ENCODE measurements around the gene WNT8B. TPM values are rescaled to one million over a fixed set of nuclear protein-coding genes. Genes with fewer than 3 reads are reported as not detected.

Gene WNT8B
- total RNA-seq, 2 experiments from 2014 or later = 0.41 TPM; not detected in 1

DNA sequence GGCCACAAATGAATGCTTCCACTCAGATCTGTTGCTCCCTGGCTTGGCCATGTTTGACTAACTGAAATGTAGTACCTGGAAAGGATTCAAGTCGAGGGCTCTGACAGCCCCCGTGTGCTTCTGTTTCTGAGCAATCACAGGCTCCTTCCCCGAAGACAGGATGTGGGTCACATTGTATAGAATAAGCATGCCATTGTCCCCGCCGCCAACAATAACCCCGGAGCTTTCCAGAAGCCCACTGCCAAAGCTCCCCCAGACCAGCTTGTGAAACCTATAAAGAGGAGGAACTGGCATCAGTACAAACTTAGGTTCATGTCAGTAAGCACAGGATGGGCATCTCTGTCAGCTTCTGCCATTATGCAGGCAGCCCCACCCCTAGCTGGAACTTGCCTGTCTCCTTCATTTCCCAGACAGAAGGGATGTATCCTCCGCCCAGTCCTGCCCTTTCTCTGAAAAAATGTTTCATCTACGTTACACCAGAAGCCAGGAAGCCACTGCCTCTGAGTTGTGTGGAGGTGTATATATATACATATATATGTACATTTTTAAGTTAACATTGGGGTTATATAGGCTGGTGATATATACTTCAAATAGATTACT is 46.5 kb downstream of the WNT8B start:
- DNase-seq = peak; percentile 91
- CTCF ChIA-PET = interaction anchor here (0.9 to 20.2 kb wide), 23 partner anchors 9 to 403 kb away, joined by 3 to 363 read pairs (median 5); partner anchors contain the start of genes HIF1AN and SCD
- ATAC-seq = peak; percentile 57
- no peaks in the 10 kb centered on the region for H3K27me3 Mint-ChIP-seq
- H3K27ac Mint-ChIP-seq = peak overlapping the region; percentile 97
- H3K9me3 Mint-ChIP-seq (ENCODE audit: low read depth) = no peaks in the 10 kb centered on the region
- peak overlapping the region; percentile 74 for H3K4me3 Mint-ChIP-seq
- H3K36me3 Mint-ChIP-seq = peaks cover 47% of the 10 kb centered on the region
- H3K4me1 Mint-ChIP-seq = peaks cover 87% of the 10 kb centered on the region

DNA sequence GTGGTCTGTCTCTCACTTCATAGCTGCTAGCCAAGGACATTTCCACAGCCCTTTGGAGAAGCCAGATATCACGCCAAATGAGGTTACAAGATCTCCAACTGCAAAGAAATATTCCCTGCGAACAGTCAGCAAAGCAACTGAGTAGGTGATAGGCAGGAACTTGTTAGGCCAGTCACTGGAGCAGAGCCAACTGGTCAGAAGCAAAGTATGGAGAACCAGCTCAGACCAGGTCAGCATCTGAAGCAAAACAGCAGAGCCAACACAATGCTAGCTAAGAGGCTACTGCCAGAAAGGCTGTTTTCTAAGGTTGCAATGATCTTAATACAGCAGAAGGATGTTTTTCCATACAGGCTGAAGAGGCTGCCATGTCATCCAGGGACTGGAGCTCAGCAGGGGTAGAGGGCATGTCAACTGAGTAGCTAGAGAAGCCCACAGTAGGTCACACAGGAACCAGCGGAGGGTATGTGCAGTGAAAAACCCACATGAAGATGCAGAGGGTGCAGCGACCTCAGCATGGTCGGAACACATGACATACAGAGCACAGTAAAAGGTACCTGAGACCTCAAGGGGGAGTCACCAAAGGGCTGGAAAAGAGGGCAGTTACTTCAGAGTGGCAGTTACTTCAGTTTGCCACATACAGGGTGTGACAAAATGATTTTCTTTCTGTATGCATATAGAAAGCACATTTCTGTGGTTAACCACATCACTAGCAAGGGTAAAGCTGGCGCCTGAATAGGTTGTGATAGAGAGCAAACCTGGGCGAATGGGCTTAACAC is 47.9 kb downstream of the WNT8B start:
- Mint-ChIP-seq H3K27ac (peak overlapping the region; percentile 97), H3K9me3 (ENCODE audit: low read depth) (no peaks in the 10 kb centered on the region), H3K4me3 (peak overlapping the region; percentile 45), H3K36me3 (peaks cover 41% of the 10 kb centered on the region), H3K27me3 (no peaks in the 10 kb centered on the region), H3K4me1 (peaks cover 74% of the 10 kb centered on the region)
- CTCF ChIA-PET = interaction anchor here (0.8 to 20.2 kb wide), 15 partner anchors 8 to 326 kb away, joined by 3 to 363 read pairs (median 6); partner anchors contain the start of genes HIF1AN and SCD
- peak; percentile 94 for DNase-seq
- peak; percentile 74 for ATAC-seq

GRCh38 chr10:100515612-100516011 is 52.8 kb downstream of the WNT8B start:
- peaks cover 45% of the 10 kb centered on the region for H3K36me3 Mint-ChIP-seq
- no peak overlapping the region for H3K4me3 Mint-ChIP-seq
- no peak for DNase-seq
- H3K27me3 Mint-ChIP-seq = no peaks in the 10 kb centered on the region
- ATAC-seq = no peak
- no peaks in the 10 kb centered on the region for H3K9me3 Mint-ChIP-seq (ENCODE audit: low read depth)
- H3K4me1 Mint-ChIP-seq = peaks cover 56% of the 10 kb centered on the region
- CTCF ChIA-PET = interaction anchor here (1.0 to 20.2 kb wide), 6 partner anchors 9 to 171 kb away, joined by 3 to 363 read pairs (median 74); partner anchors contain the start of gene SCD
- H3K27ac Mint-ChIP-seq = peak overlapping the region; percentile 52

- DNase-seq (no peak), ATAC-seq (no peak)
- CTCF ChIA-PET = interaction anchor here (0.6 to 20.2 kb wide), 10 partner anchors 8 to 173 kb away, joined by 3 to 363 read pairs (median 20); partner anchors contain the start of genes HIF1AN and SCD
- peaks cover 44% of the 10 kb centered on the region for H3K4me1 Mint-ChIP-seq
- H3K4me3 Mint-ChIP-seq = no peak overlapping the region
- H3K36me3 Mint-ChIP-seq = peaks cover 42% of the 10 kb centered on the region
- H3K27me3 Mint-ChIP-seq = no peaks in the 10 kb centered on the region
- H3K27ac Mint-ChIP-seq = peak overlapping the region; percentile 34
- no peaks in the 10 kb centered on the region for H3K9me3 Mint-ChIP-seq (ENCODE audit: low read depth)
These were observed 54.0 kb downstream of the WNT8B start for GRCh38 chr10:100516847-100517246.

DNA sequence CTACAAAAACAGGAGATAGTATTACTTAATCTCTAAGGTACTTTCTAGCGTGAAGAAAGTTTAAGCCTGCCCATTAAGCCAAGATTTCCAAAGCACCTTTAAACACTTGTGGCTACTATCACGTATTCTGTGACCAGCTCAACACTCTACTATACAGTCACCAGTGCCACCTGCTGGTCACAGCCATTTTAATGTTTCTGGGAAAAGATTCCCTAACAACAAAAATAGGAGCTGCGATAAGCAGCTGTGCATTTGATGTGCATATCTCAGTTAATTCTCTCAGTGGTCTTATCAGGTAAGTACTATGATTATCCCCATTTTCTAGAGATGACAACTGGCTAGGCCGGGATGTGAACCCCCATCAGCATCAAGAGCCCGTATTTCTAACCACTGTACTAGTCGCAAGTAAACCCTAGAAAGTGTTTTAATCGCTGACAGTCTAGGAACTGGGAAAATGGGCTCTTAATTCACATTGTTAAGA is 56.0 kb downstream of the WNT8B start:
- H3K36me3 Mint-ChIP-seq = peaks cover 38% of the 10 kb centered on the region
- no peak overlapping the region for H3K4me3 Mint-ChIP-seq
- H3K9me3 Mint-ChIP-seq (ENCODE audit: low read depth) = no peaks in the 10 kb centered on the region
- ATAC-seq = peak; percentile 84
- peak overlapping the region; percentile 45 for H3K27ac Mint-ChIP-seq
- H3K4me1 Mint-ChIP-seq = peaks cover 33% of the 10 kb centered on the region
- CTCF ChIA-PET = interaction anchor here (0.6 to 20.2 kb wide), 39 partner anchors 9 to 468 kb away, joined by 3 to 363 read pairs (median 6); partner anchors contain the start of genes HIF1AN, MRPL43, SCD and TWNK
- peak; percentile 75 for DNase-seq
- no peaks in the 10 kb centered on the region for H3K27me3 Mint-ChIP-seq

DNA sequence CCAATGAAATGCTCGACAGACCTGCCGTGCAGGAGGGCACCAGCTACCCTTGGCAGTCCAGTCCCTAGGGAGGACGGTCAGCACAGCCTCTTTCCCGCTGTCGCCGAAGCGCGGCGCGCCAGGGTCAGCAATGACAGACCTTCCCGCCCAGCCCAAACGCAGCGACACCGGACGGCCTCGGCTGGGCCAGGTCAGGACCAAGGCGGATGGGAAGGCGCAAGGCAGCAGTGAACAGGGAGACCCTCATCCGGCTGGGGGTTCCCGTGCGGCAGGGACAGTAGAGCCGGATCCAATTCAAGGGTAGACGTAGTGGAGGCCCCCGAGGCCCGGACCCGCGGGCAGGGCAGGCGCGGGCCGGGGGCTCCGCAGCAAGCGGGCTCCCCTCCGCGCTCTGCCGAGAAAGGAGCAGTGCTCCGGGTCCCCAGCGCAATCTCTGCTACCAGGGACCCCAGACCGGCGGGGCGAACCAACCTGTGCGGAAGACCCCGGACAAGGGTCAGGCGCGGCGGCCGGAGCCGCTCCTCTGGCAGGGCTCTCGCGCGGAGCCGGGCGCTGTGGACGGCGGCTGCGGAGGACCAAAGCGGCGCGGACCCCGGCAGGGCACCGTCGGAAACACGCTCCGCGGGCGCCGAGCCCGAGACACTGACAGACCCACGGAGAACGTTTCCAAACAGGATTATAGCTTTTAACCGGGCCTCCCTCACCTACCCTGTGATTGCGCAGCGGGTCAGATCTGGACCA is 56.7 kb downstream of the WNT8B start, which contains the start of gene SEC31B:
Gene SEC31B (minus strand): TSS at position 551 of the 741 bp plus-strand sequence. CDS start 2,909 bp downstream, outside the sequence.
- no peak within 1 kb of the TSS for H3K4me3 Mint-ChIP-seq
- peaks cover 33% of the 10 kb centered on the region for H3K36me3 Mint-ChIP-seq
- no peak for DNase-seq
- CTCF ChIA-PET = interaction anchor here (0.6 to 20.2 kb wide), 39 partner anchors 7 to 468 kb away, joined by 3 to 363 read pairs (median 7); partner anchors contain the start of genes HIF1AN, MRPL43, SCD and TWNK
- H3K27ac Mint-ChIP-seq = peak within 1 kb of the TSS; percentile 45
- H3K4me1 Mint-ChIP-seq = peaks cover 34% of the 10 kb centered on the region
- H3K9me3 Mint-ChIP-seq (ENCODE audit: low read depth) = no peaks in the 10 kb centered on the region
- H3K27me3 Mint-ChIP-seq = no peaks in the 10 kb centered on the region
- ATAC-seq = peak; percentile 18

- H3K27me3 Mint-ChIP-seq = no peaks in the 10 kb centered on the region
- peaks cover 34% of the 10 kb centered on the region for H3K4me1 Mint-ChIP-seq
- no peak overlapping the region for H3K27ac Mint-ChIP-seq
- H3K4me3 Mint-ChIP-seq = no peak overlapping the region
- CTCF ChIA-PET = interaction anchor here (1.1 to 20.2 kb wide), 10 partner anchors 8 to 176 kb away, joined by 3 to 363 read pairs (median 12); partner anchors contain the start of genes HIF1AN and SCD
- no peaks in the 10 kb centered on the region for H3K9me3 Mint-ChIP-seq (ENCODE audit: low read depth)
- H3K36me3 Mint-ChIP-seq = peaks cover 35% of the 10 kb centered on the region
- no peak for ATAC-seq
- no peak for DNase-seq
These were observed 58.0 kb downstream of the WNT8B start for GRCh38 chr10:100520811-100521210.

GRCh38 chr10:100522107-100522801 is 59.4 kb downstream of the WNT8B start:
- H3K4me3 Mint-ChIP-seq = no peak overlapping the region
- no peak overlapping the region for H3K27ac Mint-ChIP-seq
- peaks cover 33% of the 10 kb centered on the region for H3K4me1 Mint-ChIP-seq
- H3K36me3 Mint-ChIP-seq = peaks cover 35% of the 10 kb centered on the region
- DNase-seq (no peak), ATAC-seq (no peak)
- H3K27me3 Mint-ChIP-seq = no peaks in the 10 kb centered on the region
- CTCF ChIA-PET = interaction anchor here (1.3 to 20.2 kb wide), 6 partner anchors 10 to 91 kb away, joined by 5 to 272 read pairs (median 11); partner anchors contain the start of gene HIF1AN
- H3K9me3 Mint-ChIP-seq (ENCODE audit: low read depth) = no peaks in the 10 kb centered on the region

GRCh38 chr10:100522945-100523344 is 60.1 kb downstream of the WNT8B start:
- ATAC-seq (no peak), DNase-seq (no peak)
- CTCF ChIA-PET = interaction anchor here (1.3 to 20.2 kb wide), 6 partner anchors 11 to 91 kb away, joined by 5 to 272 read pairs (median 11); partner anchors contain the start of gene HIF1AN
- no peaks in the 10 kb centered on the region for H3K27me3 Mint-ChIP-seq
- H3K9me3 Mint-ChIP-seq (ENCODE audit: low read depth) = no peaks in the 10 kb centered on the region
- H3K4me1 Mint-ChIP-seq = peaks cover 33% of the 10 kb centered on the region
- H3K36me3 Mint-ChIP-seq = peaks cover 34% of the 10 kb centered on the region
- H3K4me3 Mint-ChIP-seq = no peak overlapping the region
- no peak overlapping the region for H3K27ac Mint-ChIP-seq

GRCh38 chr10:100524206-100524605 is 61.4 kb downstream of the WNT8B start:
- Mint-ChIP-seq H3K4me3 (no peak overlapping the region), H3K27ac (no peak overlapping the region), H3K27me3 (no peaks in the 10 kb centered on the region), H3K36me3 (peaks cover 34% of the 10 kb centered on the region), H3K4me1 (peaks cover 30% of the 10 kb centered on the region), H3K9me3 (ENCODE audit: low read depth) (no peaks in the 10 kb centered on the region)
- DNase-seq (no peak), ATAC-seq (no peak)
- CTCF ChIA-PET = interaction anchor here (0.9 to 3.8 kb wide), 9 partner anchors 9 to 91 kb away, joined by 3 to 33 read pairs (median 5); partner anchors contain the start of gene HIF1AN

- no peaks in the 10 kb centered on the region for H3K9me3 Mint-ChIP-seq (ENCODE audit: low read depth)
- DNase-seq (no peak), ATAC-seq (no peak)
- peaks cover 35% of the 10 kb centered on the region for H3K36me3 Mint-ChIP-seq
- peaks cover 28% of the 10 kb centered on the region for H3K4me1 Mint-ChIP-seq
- no peak overlapping the region for H3K4me3 Mint-ChIP-seq
- CTCF ChIA-PET = interaction anchor here (0.9 to 3.8 kb wide), 8 partner anchors 9 to 92 kb away, joined by 3 to 33 read pairs (median 4); partner anchors contain the start of gene HIF1AN
- H3K27ac Mint-ChIP-seq = peak overlapping the region; percentile 28
- H3K27me3 Mint-ChIP-seq = no peaks in the 10 kb centered on the region
These were observed 61.8 kb downstream of the WNT8B start for GRCh38 chr10:100524638-100525037.

Data from activated CD8-positive, alpha-beta memory T cell treated with anti-CD3 and anti-CD28 coated beads, Interleukin-2, amount 10 ng/mL, durations not matched to agents 7 days and 5 days (primary cell).